ENCODE data around the gene PCCA.

PCCA gene

GRCh38 chr13:100440751-100441425 lies 352.0 kb downstream of the PCCA start:
- DNase-seq, result no peak

DNA sequence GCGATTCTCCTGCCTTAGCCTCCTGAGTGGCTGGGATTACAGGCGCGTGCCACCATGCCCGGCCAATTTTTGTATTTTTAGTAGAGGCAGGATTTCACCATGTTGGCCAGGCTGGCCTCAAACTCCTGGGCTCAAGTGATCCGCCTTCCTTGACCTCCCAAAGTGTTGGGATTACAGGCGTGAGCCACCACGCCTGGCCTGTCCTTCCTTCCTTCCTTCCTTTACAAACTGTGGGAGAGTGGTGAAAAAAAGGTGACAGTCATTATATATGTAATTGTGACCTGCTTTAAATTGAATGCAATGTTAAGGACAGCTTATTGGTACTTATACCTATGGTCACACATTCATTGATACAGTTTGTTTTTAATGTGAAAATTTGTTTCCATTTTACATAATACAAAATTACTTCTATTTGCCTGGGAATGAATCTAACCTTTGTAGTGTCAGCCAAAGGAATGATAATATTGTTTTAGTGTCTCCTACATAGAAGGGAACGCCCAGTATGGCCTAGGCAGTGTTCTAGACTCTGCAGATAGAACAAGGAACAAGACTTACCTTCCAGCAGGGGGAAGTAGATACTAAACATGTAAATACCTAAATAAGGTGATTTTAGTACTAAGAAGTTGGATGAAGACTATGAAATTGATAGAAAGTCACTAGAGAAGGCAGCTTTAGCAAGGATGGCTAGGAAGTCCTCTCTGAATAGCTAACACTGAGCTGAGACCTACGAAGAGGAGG lies 353.4 kb downstream of the PCCA start:
- DNase-seq, result no peak

- no peak for DNase-seq
Observed at GRCh38 chr13:100443278-100443997, 354.5 kb downstream of the PCCA start.

- no peak for DNase-seq
Observed at GRCh38 chr13:100443998-100444328, 355.1 kb downstream of the PCCA start.

DNA sequence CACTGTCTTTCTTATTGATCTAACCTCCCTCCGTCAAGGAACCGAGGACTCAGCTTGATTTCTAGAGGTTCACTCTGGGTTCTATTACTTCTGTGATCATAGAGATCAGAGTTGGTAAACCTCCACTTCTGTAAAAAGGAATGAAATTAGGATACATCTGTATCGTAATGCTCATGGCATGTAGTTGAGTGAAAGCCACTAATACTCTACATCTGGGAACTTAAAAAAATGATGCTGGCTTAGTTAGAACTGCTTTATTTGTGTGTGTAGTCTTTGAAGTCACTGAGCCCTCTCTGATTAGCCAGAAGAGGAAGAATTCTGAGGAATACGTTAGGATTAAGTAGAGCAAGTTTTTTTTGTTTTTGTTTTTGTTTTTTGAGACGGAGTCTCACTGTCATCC lies 358.9 kb downstream of the PCCA start:
- no peak for DNase-seq

GRCh38 chr13:100451923-100452322 lies 363.0 kb downstream of the PCCA start:
- DNase-seq, result no peak

DNA sequence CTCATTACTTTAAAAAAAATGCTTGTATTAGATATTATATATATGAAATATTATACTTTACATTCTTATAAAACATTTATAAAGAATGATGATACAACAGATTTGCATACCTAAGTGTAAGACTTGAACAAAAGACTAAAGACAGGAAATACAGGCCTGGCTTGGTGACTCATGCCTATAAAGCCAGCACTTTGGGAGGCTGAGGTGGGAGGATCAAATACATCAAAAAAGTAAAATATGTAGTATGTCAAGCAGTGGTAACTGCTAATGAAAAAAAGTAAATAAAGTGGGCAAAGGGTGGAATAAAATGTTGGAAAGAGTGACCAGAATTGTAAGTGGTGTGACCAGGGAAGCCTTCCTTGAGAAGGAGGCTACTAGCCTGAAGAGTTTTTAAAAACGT lies 366.0 kb downstream of the PCCA start:
- no peak for DNase-seq

- DNase-seq, result no peak
Observed at GRCh38 chr13:100458673-100459072, 369.8 kb downstream of the PCCA start.

- DNase-seq, result no peak
Observed at GRCh38 chr13:100459747-100460146, 370.9 kb downstream of the PCCA start.

DNA sequence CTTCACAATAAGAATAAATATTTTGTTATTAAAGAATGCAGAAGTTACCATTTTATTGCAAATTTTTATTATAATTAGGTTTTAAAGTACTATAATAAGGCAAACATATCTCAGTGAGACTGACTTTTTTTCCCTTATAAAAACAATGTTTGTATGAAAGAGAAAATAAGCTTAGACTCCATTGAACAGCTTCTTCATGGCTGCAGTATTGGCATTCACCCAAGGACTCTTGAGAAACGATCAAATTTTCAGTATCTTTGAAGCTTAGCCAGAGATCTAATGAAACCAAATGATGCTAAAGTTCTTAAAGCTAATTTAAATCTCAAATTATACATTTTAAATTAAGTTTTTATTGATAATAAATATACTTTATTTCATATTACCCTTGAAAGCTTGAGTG lies 371.4 kb downstream of the PCCA start:
- no peak for DNase-seq

DNA sequence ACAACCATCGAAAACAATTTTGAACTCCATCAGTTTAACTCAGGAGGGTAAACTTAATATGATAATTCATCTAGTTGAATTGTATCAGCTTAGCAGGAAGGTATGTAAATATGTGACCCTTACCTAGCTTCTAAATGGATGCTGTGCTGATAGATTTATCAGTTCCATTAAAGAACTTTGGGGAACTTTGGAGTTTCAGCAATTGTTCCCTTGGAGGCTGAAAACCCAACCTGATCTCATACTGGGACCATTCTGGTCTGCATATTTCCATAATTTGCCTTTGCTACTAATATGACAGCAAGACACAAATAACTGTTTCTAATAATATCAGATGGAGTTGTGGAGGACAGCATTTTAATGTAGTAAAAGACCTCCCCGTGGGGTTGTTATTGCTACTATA lies 371.9 kb downstream of the PCCA start:
- no peak for DNase-seq

DNA sequence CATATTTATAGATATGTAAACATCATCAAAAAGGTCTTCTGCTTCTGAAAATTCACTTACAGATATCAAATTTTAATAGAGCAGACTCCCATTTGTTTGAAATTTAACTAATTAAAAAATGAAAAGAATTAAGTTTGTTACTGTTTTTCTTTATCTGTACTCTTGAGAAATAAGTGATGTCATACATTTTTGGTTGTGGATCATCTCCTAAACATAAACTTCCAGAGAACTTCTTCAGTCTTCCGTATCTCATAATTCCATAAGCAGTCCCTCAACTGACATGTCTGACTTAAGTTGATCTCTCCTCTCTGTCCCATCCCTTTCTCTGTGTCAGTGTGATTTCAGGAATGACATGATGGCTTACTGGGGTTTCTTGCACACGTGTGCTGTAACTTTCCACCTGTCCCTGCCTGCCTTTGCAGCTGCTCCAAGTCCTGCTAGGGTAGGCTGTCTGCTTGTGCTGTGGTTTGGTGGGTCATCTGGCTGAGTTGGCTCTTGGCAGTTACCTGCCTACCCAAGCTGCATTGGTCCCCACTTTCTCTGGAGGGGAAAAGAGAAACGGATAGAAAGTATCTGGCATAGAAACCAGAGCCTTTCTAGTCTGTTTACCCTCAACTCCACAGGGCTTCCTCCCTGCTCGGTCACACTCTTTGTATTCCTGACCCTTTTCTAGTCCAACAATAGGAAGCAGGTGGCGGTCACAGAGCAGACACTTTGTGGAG lies 372.6 kb downstream of the PCCA start:
- DNase-seq, result no peak

GRCh38 chr13:100464006-100464405 lies 375.1 kb downstream of the PCCA start:
- DNase-seq, result no peak

DNA sequence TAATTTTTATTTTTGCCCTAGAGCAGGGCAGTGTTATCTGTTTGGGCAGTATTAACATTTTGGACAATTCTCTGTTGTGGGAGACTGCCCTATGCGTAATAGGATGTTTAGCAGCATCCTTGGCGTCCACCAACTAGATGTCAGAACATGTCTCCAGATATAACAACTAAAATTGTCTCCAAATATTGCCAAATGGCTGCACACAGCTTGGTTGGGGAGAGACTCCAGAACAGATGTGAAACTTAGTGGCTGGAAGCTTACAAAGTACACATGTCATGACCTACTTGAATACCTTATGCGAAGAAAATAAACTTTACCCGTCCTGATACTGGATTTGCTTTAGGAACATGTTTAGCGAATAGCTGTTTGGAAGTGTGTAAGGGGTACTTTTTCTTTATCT lies 376.7 kb downstream of the PCCA start:
- DNase-seq, result no peak

- DNase-seq, result no peak
Observed at GRCh38 chr13:100470866-100471505, 382.1 kb downstream of the PCCA start.

DNA sequence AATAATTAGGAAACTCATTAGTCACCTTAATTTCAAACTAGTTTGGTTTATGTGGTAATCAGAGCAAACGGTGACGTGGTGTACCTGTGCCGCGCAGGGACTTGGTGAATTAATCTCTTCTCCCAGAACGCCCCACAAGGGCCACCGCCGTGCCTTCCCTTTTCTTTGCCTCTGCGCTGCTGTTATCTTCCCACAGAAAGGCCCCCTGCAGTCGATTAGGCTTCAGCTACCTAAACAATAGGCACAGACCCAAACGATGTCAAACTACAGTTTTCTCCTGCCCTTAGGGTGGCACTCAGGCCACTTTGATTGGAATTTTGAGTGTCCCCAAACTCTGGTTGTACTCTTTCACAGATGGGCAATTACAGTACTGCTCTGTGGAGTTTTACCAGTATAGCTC lies 384.2 kb downstream of the PCCA start:
- no peak for DNase-seq

- no peak for DNase-seq
Observed at GRCh38 chr13:100473501-100474044, 384.7 kb downstream of the PCCA start.

DNA sequence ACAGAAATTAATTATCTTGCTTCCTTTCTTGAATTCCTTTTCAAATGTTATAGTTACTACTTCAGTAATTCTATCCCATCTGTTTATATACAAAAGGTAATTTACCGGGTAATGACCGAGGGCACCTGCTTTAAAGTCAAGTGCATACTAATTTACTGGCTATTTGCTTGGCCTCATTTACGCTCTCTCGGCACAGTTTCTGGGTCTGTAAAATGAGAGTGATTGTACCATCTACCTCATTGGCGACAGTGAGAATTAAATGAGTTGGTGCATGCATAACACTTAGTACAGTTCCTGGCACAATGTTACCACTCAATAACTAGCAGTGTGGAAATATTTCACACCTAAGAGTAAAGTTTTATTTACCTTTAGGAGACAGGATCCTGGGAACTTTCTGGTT lies 388.1 kb downstream of the PCCA start:
- no peak for DNase-seq

DNA sequence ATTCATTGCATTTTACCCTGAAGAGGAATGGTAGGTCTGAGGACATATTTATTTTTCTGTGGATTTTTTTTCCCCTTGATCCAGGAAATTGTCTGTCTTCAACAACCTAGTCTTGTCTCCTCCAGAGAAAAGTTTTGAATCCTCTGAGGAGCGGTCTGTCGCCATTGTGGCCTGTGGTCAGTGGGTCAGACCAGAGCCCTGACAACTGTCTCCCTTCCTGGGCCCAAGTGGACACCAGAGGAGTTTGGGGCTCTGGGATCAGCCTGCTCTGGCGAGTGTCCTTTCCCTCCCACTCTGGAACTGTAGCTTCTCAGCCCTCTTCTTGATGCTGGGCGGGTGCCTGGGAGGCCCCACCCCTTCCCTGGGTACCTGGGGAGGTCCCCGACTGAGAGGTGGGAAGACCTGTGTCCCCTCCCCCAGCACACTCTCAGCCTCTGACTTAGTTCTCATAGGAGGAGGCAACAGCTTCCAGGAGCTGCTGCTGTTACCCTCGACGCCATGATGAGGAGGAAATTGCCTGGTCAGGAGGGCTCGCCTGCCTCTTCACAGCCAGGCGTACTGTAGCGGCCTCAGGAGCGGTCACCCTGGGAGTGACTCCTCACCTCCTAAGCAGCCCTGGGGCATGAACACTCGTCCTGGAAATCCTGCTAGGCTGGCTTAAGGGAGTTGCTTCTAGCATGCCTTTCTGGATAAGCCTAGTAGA lies 389.4 kb downstream of the PCCA start:
- DNase-seq, result no peak

- DNase-seq, result no peak
Observed at GRCh38 chr13:100480676-100481075, 391.8 kb downstream of the PCCA start.

DNA sequence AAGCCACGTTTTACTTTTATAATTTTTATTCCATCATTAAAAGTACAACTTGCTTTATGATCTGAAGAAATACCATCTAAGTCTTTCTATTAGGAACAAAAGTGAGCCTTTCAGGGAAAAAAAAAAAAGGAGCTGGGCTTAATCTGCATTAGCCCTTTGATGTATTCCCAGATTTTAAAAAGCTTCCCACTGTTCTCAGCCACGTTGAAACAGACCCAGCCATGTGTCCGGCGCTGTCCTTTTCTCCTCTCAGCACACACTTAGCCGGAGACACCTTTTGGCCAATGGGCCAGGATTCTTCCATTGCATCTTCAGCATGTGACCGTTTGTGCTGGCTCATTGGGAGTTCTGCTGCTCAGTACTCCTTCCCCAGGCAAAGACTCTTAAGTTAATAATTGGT lies 394.2 kb downstream of the PCCA start:
- no peak for DNase-seq

- DNase-seq, result no peak
Observed at GRCh38 chr13:100483841-100484381, 395.0 kb downstream of the PCCA start.
